ENCODE results near the gene DTX4.
"Not testable (repeated sequence)": the region's sequence is repeated elsewhere in the genome, so short reads cannot be mapped to it uniquely, and the experiment has no call there.

Gene DTX4

DNA sequence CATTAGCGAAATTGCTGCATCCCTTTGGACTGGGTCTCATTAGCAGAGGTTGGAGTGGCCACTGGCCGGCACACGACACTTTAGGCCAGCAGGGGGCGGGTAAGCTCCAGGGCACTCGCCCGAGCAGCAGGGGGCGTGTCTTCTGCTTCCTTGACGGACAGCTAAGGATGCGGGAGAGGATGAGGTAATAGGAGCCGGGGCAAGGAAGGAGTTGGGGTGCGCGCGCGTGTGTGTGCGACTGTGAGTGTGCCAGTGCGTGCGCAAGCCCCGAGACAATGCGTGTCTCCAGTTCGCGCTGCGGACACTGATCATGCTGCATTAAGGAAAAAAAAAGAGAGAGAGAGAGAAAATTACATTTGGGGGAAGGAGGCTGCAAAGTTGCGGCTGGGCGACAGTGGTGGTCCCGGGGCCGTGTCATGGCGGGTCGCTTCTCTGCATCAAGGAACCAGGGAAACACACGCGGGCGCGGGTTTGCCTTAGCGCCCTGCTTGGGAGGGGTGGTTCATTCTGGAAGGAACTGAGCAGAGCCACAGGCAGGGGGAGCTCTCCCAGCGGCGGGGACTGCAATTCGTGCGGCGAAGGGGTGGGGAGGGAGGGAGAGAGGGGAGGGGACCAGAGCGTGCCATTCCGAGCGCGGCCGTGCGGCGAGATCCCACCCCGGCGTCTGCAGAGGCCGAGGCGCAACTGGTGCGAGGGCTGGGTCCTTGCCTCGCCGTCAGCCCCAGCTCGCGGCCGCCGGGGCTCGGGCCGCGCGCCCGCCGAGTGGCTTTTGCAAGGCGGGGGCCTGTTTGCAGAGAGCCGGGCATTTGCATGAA, at the start of gene DTX4:
DTX4 (plus strand) TSS at position 625 of the 815 bp plus-strand sequence. CDS start 464 bp downstream, outside the sequence.
- peak; percentile 66 for DNase-seq (ENCODE audit: low read depth)
- H3K4me3 ChIP-seq (ENCODE audit: low read length), result peak within 1 kb of the TSS; percentile 65

DNA sequence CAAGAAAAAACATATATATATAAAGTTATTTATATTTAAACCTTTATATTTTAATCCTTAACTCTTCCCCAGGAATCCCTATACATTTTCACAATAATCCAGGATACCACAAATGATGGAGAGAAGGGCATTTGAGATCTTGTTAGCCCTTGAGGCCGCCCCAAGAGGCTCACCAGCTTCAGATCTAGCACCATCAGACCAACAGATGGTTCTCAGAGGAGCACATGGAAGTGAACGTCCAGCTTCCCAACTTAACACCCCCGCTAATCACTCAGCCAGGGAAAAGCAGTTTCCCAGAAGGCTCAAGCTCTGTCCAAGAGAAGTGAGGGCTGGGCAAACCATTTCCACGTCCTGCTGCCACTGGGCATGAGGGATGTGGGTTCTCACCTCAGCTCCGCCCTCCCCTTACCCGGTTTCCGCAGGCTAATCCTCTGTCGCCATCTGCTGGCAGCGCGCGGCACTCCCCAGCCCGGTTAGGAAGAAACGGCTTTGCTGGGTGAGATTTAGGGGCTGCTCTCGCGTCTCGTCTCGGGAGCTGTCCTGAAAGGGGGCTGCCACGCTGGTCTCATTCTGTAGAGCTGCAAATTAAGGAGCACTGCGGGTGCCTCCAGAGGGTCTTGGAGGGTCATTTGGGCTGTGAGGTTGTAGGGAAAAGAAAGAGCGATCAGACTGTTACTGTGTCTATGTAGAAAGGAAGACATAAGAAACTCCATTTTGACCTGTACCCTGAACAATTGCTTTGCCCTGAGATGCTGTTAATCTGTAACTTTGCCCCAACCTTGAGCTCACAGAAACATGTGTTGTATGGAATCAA, 36.1 kb upstream of the DTX4 start:
- DNase-seq (ENCODE audit: low read depth), result peak; percentile 18
- peak; percentile 100 for TF ChIP-seq CTCF (conservative IDR thresholded peaks at IDR 0.05; ENCODE audit: low read depth, low read length)
- no peak overlapping the region for H3K4me3 ChIP-seq (ENCODE audit: low read length)

More for the DNA sequence above, at the start of gene DTX4:
- peak; percentile 91 for TF ChIP-seq CTCF (conservative IDR thresholded peaks at IDR 0.05; ENCODE audit: low read depth, low read length)

- H3K4me3 ChIP-seq (ENCODE audit: low read length); DNase-seq (ENCODE audit: low read depth): not testable (repeated sequence)
These were observed 35.4 kb upstream of the DTX4 start for GRCh38 chr11:59136551-59136950.

- H3K4me3 ChIP-seq (ENCODE audit: low read length), result no peak overlapping the region
- no peak for TF ChIP-seq CTCF (conservative IDR thresholded peaks at IDR 0.05; ENCODE audit: low read depth, low read length)
- no peak for DNase-seq (ENCODE audit: low read depth)
These were observed 34.7 kb upstream of the DTX4 start for GRCh38 chr11:59137190-59137589.

DNA sequence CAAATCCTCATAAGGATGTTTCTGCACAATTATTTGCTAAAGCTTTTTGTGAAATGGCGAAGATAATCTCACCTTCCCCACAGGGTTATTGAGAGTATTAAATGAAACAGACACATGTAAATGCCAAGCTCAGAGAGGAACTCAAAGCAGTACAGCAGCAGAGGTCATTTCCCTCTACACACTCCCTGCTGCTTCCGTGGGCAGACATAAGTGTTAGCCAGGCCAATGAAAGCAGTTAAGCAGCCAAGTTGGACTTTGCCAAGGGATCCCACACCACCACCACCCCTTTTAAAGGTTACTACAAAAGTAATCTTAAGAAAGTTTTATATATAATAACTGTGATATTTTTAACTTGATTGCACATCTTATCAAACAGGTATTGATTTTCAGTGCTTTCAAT, 33.3 kb upstream of the DTX4 start:
- DNase-seq (ENCODE audit: low read depth), result no peak
- no peak for TF ChIP-seq CTCF (conservative IDR thresholded peaks at IDR 0.05; ENCODE audit: low read depth, low read length)
- H3K4me3 ChIP-seq (ENCODE audit: low read length), result no peak overlapping the region

DNA sequence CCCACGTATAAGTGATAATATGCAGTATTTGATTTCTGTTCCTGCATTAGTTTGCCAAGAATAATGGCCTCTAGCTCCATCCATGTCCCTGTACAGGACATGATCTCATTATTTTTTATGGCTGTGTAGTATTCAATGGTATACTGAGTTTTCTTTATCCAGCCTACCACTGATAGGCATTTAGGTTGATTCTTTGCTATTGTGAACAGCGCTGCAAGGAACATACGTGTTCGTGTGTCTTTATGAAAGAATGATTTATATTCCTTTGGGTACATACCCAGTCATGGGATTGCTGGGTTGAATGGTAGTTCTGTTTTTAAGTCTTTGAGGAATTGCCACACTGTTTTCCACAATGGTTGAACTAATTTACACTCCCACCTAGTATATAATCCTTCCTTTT, 30.7 kb upstream of the DTX4 start:
- no peak for TF ChIP-seq CTCF (conservative IDR thresholded peaks at IDR 0.05; ENCODE audit: low read depth, low read length)
- no peak for DNase-seq (ENCODE audit: low read depth)
- H3K4me3 ChIP-seq (ENCODE audit: low read length), result no peak overlapping the region

DNA sequence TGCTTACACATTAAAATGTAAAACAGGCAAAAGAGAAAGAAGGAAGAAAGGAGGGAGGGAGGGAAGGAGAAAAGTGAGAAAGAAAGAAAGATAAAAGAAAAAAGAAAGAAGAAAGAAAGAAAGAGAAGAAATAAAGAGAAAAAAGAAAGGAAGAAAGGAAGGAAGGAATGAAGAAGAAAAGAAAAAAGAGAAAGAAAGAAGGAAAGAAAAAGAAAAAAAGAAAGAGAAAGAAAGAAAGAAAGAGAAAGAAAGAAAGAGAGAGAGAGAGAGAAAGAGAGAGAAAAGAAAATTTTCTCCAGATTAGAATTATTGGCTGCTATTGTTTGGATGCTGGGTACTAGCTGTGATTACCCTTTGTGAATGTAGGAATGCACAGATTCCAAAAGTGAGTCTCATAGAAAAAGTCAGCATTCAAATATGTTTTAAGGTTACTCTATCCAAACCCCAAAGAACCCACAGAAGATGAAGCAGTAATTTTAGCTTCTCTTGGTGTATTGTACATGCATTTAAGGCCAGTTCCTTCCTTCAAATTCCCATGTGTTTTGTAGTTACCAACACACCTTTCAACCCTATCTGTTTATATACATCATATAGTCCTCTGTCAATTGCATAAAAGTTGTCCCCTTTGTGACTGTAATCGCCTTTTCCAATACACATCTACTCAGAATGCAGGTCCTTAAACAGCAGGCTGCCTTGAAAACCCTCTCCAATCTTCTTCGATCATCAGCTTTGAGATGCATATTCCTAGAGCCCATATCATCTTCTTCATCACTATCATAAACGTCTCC, 30.1 kb upstream of the DTX4 start:
- H3K4me3 ChIP-seq (ENCODE audit: low read length), result peak overlapping the region; percentile 86
- no peak for TF ChIP-seq CTCF (conservative IDR thresholded peaks at IDR 0.05; ENCODE audit: low read depth, low read length)
- no peak for DNase-seq (ENCODE audit: low read depth)

All from retinal pigment epithelial cell (primary cell).